GM18507 (cell line): ENCODE data around the gene NPIPB2.
"Not testable (repeated sequence)": the region's sequence is repeated elsewhere in the genome, so short reads cannot be mapped to it uniquely, and the experiment has no call there.

Experiments used
- DNase-seq: peaks from one replicate; pipeline ENCODE4 v3.0.0; 2011; ENCODE audit warnings: low read depth; ENCODE audit not compliant: insufficient read length; ENCODE audit errors: extremely low spot score
- FAIRE-seq: peaks from 2 replicates; lab custom pipeline; 2011; peaks lifted over from hg19 to GRCh38; lab: Jason Lieb, UNC

The NPIPB2 gene

DNA sequence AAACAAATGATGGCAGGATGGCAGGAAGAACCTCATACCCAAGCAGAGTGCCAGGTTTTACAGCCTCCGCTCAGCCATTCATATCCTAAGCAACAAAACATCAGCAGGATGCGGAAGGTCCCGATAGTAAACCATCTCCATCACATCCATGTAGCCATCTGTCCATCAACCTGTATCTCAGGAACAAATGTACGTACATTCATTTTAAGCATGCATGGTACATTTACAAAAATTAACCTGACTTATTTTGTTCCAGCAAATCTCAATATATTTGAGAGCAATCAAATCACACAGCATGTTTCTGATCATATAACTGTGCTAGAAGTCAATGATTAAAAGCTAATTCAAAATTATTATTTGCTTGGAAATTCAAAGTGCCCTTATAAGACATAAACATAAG is at the start of gene NPIPB2:
Gene NPIPB2 (minus strand): TSS at position 101 of the 400 bp plus-strand sequence. CDS start 0 bp downstream, at position 101.
- not testable (repeated sequence) for DNase-seq, FAIRE-seq

DNA sequence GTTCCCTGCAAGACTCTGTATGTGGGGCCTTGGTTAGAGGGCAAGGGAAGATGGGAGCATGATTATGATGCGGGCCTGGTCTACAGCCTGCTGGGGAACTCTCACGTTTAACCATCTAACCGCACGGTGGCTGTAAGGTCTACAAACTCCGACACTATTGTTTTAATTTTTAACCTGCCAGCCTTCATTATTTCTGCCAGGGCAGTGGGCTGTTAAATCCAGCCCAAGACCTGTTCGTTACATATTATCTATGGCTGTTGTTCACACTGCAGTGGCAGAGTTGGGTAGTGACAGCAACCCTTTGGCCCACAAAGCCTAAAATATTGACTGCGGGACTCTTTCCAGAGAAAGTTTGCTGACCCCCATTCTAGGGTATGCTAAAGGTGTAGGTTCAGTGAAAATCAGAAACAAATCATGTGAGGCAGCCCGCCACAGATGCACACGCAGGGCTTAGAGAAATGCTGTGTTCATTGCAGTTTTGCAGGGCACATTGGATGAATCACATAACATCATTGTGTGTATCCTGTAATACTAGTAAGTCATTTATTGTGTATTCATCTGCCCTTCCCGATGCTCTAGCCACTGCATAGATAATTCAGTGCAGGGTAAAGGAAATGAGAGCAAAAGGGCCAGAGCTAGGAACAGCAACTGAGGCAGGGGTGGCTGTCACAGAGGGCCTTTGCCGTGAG is 49.0 kb upstream of the NPIPB2 start:
- no peak for DNase-seq
- peak; percentile 91 for FAIRE-seq

DNA sequence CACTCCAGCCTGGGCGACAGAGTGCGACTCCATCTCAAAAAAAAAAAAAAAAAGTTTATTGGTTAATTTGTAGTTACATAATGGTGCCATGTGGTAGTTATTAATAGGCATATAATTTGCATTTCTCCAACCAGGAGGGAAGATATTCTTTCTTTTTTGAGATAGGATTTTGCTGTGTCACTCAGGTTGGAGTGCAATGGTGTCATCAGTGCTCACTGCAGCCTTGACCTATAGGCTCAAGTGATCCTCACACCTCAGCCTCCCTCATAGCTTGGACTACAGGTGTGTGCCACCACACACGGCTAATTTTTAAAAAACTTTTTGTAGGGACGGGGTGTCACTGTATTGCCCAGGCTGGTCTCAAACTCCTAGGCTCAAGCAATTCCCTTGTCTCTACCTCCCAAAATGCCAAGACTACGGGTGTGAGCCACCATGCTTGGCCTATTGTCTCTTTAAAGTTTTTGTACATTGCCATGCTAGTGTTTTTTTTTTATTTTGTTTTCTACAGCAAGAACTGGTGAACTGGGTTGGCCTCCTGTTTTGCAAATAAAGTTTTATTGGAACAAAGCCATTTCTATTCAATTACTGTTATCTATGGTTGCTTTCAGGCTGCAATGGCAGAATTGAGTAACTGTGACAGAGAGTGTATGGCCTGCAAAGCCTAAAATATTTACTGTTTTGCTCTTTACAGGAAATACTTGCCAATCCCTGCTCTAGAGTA is 46.6 kb upstream of the NPIPB2 start:
- FAIRE-seq (no peak), DNase-seq (no peak)

DNA sequence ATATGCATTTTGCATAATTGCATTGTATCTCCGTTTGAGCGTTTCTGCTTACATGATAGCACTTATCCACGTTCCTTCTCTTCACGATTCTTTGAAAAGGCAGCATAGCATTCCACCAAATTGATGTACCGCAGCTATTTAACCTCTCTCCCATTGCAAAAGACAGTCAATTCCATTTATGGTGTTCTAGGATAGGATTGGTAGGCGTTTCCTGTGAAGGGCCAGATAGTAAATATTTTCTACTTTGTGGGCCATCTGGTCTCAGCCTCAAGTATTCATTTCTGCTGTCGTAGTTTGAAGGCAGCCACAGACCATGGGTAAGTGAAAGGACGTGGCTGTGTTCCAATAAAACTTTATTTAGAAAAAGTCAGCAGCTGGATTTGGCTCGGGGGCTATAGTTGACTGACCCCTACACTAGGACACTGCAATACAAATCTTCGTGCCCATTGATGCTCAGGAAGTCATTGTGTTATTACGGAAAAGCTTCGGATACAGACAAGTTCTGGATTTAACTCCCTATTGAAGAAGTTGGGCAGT is 44.7 kb upstream of the NPIPB2 start:
- no peak for FAIRE-seq
- no peak for DNase-seq

DNA sequence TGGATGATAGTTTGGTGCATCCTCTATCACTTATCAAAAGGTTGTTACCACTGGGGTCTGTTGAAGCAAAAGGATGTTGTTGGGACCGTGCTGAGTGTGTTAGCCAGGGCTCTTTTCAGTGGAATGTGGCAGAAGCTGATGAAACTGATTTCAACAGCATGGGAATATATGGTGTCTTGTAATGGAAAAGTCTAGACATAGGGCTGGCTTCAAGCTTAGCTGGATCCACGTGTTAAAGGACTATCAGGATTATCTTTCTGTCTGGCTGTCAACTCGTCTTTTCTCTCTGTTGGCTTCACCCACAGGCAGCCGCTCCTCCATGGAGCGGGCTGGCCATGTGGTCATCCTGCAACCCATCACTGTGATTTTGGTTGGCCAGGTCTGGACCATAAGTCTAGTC is 43.4 kb upstream of the NPIPB2 start:
- FAIRE-seq (no peak), DNase-seq (no peak)

DNA sequence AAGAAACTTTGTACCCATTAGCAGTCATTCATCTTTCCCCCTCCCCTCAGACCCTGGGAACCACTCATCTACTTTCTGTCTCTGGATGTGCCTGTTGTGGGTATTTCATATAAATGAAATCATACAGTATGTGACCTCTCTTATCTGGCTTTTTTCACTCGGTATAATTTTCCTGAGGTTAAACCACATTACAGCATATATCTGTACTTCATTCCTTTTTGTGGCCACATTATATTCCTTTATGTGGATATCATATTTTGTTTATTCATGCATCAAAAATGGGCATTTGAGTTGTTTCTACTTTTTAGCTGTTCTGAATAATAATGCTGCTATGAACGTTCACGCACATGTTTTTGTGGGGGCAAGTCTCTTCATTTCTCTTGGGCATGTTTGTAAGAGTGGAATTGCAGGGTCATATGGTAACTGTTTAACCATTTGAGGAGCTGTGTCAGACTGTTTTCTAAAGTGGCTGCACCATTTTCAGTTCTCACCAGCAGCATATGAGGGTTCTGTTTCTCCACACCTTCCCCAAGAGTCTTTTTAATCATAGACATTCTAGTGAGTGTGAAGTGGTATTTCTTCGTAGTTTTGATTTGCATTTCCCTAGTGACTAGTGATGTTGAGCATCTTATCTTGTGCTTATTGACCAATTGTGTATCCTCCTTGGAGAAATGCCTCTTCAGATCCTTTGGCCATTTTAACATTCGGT is 38.4 kb upstream of the NPIPB2 start:
- DNase-seq (no peak), FAIRE-seq (peak; percentile 93)

DNA sequence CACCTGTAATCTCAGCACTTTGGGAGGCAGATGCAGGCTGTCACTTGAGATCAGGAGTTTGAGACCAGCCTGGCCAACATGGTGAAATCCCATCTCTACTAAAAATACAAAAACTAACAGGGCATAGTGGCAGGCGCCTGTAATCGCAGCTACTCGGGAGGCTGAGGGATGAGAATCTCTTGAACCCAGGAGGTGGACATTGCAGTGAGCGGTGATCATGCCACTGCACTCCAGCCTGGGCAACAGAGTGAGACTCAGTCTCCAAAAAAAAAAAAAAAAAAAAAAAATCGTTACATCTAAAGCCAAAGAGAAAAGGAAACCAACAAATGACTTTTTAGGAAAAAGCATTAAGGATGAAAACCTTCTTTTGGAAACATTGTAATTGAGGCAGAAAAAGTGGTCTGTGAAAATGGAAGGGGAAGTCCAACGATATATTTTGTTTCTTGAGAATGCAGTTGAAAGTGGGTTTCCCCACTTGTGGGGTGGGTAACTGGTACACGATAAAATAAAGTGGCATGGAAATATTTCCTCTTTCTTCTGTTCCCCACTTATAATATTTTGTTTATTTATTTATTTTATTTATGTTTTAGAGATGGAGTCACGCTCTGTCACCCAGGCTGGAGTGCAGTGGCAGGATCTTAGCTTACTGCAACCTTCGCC is 37.3 kb upstream of the NPIPB2 start:
- no peak for DNase-seq
- no peak for FAIRE-seq

DNA sequence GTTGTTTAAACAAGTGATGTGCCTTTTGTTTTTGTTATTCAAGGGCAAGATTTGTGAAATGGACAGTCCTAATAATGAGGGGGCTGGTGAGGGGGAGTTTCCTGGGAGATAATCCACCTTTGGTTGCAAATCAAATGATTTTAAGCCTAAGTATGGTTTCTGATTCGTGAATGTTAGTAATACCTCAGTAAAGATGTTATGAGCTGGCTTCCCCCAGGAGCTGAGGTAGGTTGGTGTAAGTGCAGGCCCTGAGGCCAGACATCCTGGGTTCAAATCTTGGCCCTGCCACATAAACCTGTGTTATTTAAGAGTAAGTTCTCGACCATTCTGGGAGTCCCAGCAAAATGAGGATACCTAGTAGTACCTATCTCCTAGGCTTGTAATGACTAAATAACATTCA is 36.2 kb upstream of the NPIPB2 start:
- FAIRE-seq (no peak), DNase-seq (no peak)

DNA sequence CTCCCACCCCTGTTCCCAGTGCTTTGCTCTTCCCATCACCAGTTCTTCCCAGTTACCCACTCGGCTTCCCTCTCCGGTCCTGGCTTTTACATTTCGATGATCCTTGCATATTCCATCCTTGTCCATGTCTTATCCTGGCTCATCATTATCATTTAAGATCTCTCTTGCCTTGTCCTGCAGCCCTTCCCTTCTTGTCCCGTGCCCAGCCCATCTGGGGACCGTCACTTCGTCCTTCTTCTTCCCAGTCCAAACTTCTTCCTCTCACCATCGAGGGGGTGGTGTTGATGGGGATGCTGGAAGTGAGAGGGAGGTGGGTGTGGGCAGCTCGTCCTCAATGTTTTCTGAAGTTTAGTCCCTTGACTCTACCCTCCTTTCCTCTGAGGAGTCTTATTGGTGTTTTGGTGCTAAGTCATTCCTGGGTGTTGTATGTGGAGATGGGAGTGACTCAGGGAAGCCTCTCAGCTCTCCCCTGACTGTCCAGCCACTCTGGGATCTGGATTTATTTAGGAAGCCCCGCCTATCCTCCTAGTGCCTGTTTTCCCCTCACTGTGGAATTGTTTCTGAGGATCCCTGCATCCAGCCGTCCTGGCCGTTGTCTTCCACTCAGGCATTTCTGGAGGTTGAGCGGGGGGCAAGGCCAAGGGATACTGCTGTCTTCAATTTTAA is 35.7 kb upstream of the NPIPB2 start:
- DNase-seq (no peak), FAIRE-seq (no peak)

DNA sequence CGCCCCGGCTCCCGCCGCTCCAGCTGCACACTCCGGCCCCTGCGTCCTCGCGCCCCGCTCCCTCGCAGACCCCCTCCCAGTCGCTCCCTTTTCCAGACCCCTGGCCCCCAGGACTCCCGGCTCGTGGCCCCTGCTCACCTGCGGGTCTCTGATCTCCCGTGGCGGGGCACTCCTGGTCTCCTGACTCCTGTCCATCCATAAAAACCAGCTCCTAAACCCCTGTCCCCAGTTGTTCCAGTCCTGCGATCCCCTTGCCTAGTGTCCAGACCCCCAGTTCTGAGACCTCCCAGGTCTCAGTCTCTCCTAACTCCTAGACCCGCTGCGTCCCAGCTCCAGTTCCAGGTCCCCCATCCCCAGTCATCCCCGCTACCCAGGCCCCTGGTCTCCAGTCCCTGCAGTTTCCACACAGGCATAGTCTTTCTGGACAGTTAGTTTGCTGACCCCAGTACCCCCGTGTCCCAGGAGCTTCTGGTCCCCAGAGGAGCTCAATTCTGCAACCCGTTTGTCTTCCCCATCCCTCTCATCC is 35.1 kb upstream of the NPIPB2 start:
- no peak for FAIRE-seq
- DNase-seq = no peak

DNA sequence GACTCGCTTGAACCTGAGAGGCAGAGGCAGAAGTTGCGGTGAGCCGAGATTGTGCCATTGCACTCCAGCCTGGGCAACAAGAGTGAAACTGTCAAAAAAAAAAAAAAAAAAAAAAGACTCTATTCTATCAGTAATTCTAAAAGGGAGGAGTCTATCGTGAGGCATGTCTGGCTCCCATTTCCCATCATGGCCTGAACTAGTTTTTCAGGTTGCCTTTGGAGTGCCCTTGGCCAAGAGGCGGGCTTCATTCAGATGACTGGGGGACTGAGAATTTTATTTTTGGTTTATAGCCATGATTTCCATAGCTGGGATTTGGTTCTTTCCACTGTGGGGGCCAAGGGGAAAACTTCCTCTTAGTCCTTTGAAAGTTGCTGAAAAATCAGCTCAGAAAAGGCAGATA is 31.2 kb upstream of the NPIPB2 start:
- DNase-seq (no peak), FAIRE-seq (no peak)

DNA sequence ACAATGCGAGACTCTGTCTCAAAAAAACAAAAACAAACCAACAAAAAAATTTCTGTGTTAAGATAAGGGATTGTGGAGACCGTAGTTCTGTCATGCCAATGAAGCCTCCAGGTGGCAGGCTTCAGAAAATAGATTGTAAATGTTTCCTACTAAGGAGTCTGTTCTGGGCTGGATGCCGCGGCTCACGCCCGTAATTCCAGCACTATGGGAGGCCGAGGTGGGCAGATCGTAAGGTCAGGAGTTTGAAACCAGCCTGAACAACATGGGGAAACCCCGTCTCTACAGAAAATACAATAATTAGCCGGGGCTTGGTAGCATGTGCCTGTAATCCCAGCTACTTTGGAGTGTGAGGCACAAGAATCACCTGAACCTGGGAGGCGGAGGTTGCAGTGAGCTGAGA is 30.3 kb upstream of the NPIPB2 start:
- FAIRE-seq (no peak), DNase-seq (no peak)

DNA sequence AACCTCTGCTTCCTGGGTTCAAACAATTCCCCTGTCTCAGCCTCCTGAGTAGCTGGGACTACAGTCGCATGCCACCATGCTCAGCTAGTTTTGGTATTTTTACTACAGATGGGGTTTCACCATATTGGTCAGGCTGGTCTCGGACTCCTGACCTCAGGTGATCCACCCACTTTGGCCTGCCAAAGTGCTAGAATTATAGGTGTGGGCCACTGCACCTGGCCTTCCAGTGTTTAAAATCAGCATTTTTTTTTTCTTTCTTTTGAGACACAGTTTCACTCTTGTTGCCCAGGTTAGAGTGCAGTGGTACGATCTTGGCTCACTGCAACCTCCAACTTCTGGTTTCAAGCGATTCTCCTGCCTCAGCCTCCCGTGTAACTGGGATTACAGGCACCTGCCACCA is 28.4 kb upstream of the NPIPB2 start:
- peak; percentile 62 for FAIRE-seq
- not testable (repeated sequence) for DNase-seq

DNA sequence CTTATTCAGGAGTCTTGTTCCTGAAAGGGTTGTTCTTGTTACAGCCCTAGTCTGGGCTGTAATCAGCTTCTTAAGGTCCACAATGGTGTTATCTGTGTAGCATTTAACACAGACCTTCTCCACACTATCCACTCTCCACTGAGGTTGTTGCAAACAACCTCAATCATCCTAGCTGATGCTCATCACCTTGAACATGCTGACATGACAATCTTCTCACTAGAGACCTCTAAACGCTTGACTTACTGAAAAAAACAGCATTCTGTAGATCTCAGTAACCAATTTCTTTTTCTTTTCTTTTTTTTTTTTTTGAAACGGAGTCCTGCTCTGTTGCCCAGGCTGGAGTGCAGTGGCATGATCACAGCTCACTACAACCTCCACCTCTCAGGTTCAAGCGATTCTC is 26.7 kb upstream of the NPIPB2 start:
- FAIRE-seq (no peak), DNase-seq (no peak)

DNA sequence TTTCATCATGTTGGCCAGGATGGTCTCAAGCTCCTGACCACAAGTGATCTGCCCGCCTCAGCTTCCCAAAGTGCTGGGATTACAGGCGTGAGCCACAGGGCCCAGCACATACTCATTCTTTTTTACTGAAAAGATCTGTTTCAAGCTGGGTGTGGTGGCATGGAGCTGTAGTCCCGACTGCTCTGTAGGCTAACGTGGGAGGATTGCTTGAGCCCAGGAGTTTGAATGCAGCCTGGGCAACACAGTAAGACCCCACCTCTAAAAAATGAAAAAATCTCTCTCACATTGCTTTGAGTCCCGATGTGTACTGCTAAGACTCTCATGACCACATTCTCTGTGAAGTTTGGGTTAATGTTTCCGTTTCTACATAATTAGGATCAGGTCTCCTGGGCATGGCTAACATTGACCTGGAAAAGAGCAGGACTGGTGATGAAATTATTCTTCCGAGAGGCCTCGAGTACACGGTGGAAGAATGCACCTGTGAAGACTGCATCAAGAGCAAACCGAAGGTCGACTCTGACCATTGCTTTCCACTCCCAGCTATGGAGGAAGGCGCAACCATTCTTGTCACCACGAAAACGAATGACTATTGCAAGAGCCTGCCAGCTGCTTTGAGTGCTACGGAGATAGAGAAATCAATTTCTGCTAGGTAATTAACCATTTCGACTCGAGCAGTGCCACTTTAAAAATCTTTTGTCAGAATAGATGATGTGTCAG is 25.5 kb upstream of the NPIPB2 start:
- no peak for FAIRE-seq
- DNase-seq = no peak

DNA sequence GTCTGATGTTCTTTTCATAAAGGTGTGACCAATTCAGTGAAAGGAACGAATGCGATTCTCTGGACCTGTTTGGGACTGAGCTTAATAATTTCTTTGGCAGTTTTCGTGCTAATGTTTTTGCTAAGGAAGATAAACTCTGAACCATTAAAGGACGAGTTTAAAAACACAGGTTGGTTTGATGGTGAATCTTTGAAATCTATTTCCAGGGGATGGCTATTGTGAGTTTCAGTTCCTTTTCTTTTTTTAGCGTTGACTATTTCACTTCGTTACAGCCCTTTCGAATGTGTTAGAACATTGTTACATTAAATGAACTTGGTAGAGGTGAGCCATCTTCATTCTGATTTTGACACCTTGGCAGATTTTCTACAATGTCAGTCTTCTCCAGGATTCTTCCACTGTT is 24.3 kb upstream of the NPIPB2 start:
- FAIRE-seq (peak; percentile 91), DNase-seq (no peak)

DNA sequence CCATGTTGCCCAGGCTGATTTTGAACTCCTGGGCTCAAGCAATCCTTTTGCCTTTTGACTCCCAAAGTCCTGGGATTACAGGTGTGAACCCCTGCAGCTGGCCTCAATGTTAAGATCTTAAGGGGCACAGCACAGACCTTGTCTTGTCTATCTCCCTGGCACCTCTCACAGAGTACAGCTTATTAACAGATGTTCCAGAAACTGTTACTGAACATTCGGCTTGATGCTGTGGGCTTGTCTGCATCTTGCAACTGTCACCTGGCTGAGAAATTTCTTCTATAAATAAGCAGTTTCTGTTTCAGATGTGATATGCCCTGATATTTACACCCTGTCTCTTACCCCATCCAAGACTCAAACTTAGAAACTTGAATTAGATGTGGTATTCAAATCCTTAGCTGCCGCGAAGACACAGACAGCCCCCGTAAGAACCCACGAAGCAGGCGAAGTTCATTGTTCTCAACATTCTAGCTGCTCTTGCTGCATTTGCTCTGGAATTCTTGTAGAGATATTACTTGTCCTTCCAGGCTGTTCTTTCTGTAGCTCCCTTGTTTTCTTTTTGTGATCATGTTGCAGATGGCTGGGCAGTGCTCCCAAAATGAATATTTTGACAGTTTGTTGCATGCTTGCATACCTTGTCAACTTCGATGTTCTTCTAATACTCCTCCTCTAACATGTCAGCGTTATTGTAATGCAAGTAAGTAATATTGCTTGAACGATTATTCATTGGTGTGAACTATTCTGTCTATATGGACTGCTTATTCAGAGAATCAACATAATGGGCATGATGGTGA is 23.1 kb upstream of the NPIPB2 start, which contains the start of gene TNFRSF17:
Gene TNFRSF17 (plus strand): TSS at position 450 of the 791 bp plus-strand sequence. CDS start 115 bp downstream, at position 565.
- FAIRE-seq = peak; percentile 98
- no peak for DNase-seq

DNA sequence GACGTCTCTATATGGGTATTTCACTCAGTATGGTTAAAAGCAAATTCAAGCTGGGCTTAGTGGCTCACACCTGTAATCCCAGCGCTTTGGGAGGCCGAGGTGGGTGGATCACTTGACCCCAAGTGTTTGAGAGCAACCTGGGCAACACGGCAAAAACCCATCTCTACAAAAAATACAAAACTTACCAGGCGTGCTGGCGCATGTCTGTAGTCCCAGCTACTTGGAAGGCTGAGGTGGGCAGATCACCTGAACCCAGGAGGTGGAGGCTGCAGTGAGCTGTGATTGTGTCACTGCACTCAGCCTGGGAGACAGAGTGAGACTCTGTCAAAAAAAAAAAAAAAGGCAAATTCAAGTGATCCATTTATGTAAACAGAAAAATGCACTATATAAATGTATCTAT is 21.9 kb upstream of the NPIPB2 start:
- FAIRE-seq (peak; percentile 36), DNase-seq (no peak)
